ENCODE data around the gene IFT172. TPM values are rescaled to one million over a fixed set of nuclear protein-coding genes. Genes with fewer than 3 reads are reported as not detected.
A peak's percentile ranks its signal among the peaks of the same experiment; 100 is the strongest.

The IFT172 gene
- total and polyA plus RNA-seq, 2 experiments from 2014 or later: 8.6 to 9.9 TPM

DNA sequence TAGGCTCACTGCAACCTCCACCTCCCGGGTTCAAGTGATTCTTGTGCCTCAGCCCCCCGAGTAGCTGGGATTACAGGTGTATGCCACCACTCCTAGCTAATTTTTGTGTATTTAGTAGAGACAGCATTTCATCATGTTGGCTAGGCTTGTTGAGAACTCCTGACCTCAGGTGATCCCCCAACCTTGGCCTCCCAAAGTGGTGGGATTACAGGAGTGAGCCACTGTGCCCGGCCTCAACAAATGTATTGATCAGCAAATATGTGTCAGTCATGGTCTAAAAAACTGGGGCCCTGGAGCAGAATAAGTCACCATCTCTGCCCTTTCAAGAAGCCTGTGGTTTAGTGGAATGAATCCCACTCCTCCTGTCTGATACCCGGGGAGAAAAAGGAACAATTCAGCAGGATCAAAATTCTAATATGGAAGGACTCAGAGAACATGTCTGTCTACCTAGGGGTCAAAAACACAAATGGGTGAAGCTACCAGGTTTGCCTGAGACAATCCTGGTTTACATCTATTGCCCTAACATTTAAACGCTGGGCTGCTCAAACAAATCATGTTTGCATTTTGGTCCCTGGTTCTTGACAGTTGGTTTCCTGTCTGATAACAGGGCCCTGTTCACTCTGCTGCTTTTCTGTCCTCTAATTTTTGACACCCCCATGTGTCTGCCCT is 28.7 kb upstream of the IFT172 start:
- Histone ChIP-seq H3K27ac (no peak overlapping the region), H3K4me2 (ENCODE audit: unreplicated experiment) (no peak overlapping the region), H3K4me1 (ENCODE audit: insufficient read depth) (no peaks in the 10 kb centered on the region), H3K9me2 (ENCODE audit: insufficient read depth) (no peaks in the 10 kb centered on the region), H4K20me1 (ENCODE audit: insufficient read depth) (no peaks in the 10 kb centered on the region), H2AFZ (no peak overlapping the region), H3F3A (ENCODE audit: insufficient read depth) (no peaks in the 10 kb centered on the region), H3K36me3 (ENCODE audit: low read depth) (no peaks in the 10 kb centered on the region), H3K79me2 (ENCODE audit: insufficient read depth) (no peaks in the 10 kb centered on the region), H3K9ac (no peak overlapping the region), H3K27me3 (replicated peaks; ENCODE audit: insufficient read depth) (no peaks in the 10 kb centered on the region), H3K4me3 (no peak overlapping the region), H3K9me3 (ENCODE audit: low read depth) (no peaks in the 10 kb centered on the region)
- TF ChIP-seq EZH2phosphoT487 (IDR thresholded peaks at IDR 0.05; ENCODE audit: insufficient read depth, low read depth) (no peak), EZH2 (IDR thresholded peaks at IDR 0.05; ENCODE audit: insufficient read depth, poor library complexity, severe bottlenecking) (no peak)
- DNase-seq: no peak
- WGBS, 2 experiments (ENCODE audit: low coverage in 1 of 2, low lambda C conversion rate in 2 of 2, missing lambda C conversion rate in 2 of 2): 50 to 62% methylated on average over 5 of the region's 5 CpGs
- in situ Hi-C loops (cut with MboI): no loop called here

DNA sequence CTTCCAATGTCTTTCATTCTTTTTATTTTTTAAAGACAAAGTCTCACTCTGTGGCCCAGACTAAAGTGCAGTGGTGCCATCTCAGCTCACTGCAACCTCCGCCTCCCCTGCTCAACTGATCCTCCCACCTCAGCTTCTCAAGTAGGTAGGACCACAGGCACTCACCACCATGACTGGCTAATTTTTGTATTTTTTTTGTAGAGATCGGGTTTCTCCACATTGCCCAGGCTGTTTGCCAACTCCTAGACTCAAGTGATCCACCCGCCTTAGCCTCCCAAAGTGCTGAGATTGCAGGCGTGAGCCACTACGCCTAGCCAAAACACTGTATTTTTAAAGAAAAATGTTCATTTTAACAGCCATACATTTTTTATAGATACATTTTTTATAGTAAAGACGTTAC is 19.8 kb upstream of the IFT172 start:
- Histone ChIP-seq H3K4me1 (ENCODE audit: insufficient read depth) (no peaks in the 10 kb centered on the region), H4K20me1 (ENCODE audit: insufficient read depth) (no peaks in the 10 kb centered on the region), H3K9me2 (ENCODE audit: insufficient read depth) (no peaks in the 10 kb centered on the region), H3K9ac (no peak overlapping the region), H3K27ac (no peak overlapping the region), H2AFZ (no peak overlapping the region), H3K9me3 (ENCODE audit: low read depth) (no peaks in the 10 kb centered on the region), H3K27me3 (replicated peaks; ENCODE audit: insufficient read depth) (no peaks in the 10 kb centered on the region), H3F3A (ENCODE audit: insufficient read depth) (no peaks in the 10 kb centered on the region), H3K36me3 (ENCODE audit: low read depth) (no peaks in the 10 kb centered on the region), H3K4me3 (no peak overlapping the region), H3K79me2 (ENCODE audit: insufficient read depth) (no peaks in the 10 kb centered on the region), H3K4me2 (ENCODE audit: unreplicated experiment) (no peak overlapping the region)
- WGBS, 2 experiments (ENCODE audit: low coverage in 1 of 2, low lambda C conversion rate in 2 of 2, missing lambda C conversion rate in 2 of 2): 47 to 49% methylated on average over 6 of the region's 6 CpGs
- DNase-seq: no peak
- no peak for TF ChIP-seq EZH2phosphoT487 (IDR thresholded peaks at IDR 0.05; ENCODE audit: insufficient read depth, low read depth)
- in situ Hi-C loops (cut with MboI): no loop called here

- WGBS, 2 experiments (ENCODE audit: low coverage in 1 of 2, low lambda C conversion rate in 2 of 2, missing lambda C conversion rate in 2 of 2): 40 to 47% methylated on average over 4 of the region's 4 CpGs
- no peaks in the 10 kb centered on the region for H3K79me2 ChIP-seq (ENCODE audit: insufficient read depth)
- H3K27me3 ChIP-seq (replicated peaks; ENCODE audit: insufficient read depth): no peaks in the 10 kb centered on the region
- H3K4me3 ChIP-seq: no peak overlapping the region
- no peak overlapping the region for H3K27ac ChIP-seq
- no peak for TF ChIP-seq EZH2phosphoT487 (IDR thresholded peaks at IDR 0.05; ENCODE audit: insufficient read depth, low read depth)
- TF ChIP-seq EZH2 (IDR thresholded peaks at IDR 0.05; ENCODE audit: insufficient read depth, poor library complexity, severe bottlenecking): no peak
- DNase-seq: no peak
- H3K9ac ChIP-seq: no peak overlapping the region
- H3K9me2 ChIP-seq (ENCODE audit: insufficient read depth): no peaks in the 10 kb centered on the region
- no peaks in the 10 kb centered on the region for H3K36me3 ChIP-seq (ENCODE audit: low read depth)
- H2AFZ ChIP-seq: no peak overlapping the region
- in situ Hi-C loops (cut with MboI): no loop called here
- no peaks in the 10 kb centered on the region for H3K9me3 ChIP-seq (ENCODE audit: low read depth)
- H4K20me1 ChIP-seq (ENCODE audit: insufficient read depth): no peaks in the 10 kb centered on the region
- no peak overlapping the region for H3K4me2 ChIP-seq (ENCODE audit: unreplicated experiment)
- H3F3A ChIP-seq (ENCODE audit: insufficient read depth): no peaks in the 10 kb centered on the region
- H3K4me1 ChIP-seq (ENCODE audit: insufficient read depth): peaks cover 3% of the 10 kb centered on the region; the same call in 1 of the 2 replicates
Observed at GRCh38 chr2:27507293-27507692, 17.8 kb upstream of the IFT172 start.

DNA sequence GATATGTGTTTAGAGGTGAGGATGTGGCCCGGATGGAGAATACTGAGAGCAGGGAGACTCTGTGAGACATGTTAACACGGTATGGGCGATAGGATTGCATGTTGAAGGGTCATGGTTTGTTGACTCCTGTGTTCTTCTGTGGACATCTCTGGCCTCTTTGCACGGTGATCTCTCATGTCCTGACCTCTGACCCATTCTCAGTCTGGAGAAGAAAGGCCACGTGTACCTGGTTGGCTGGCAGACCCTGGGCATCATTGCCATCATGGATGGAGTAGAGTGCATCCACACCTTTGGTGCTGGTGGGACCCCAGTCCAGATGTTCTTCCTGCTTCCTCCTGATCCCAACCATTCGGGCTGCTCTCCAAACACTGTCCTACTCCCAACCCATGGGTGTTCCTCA is 17.0 kb upstream of the IFT172 start:
- 65 to 75% methylated on average over 6 of the region's 6 CpGs for WGBS, 2 experiments (ENCODE audit: low coverage in 1 of 2, low lambda C conversion rate in 2 of 2, missing lambda C conversion rate in 2 of 2)
- Histone ChIP-seq H3K36me3 (ENCODE audit: low read depth) (no peaks in the 10 kb centered on the region), H3K4me1 (ENCODE audit: insufficient read depth) (peaks cover 9% of the 10 kb centered on the region), H3K4me2 (ENCODE audit: unreplicated experiment) (no peak overlapping the region), H3F3A (ENCODE audit: insufficient read depth) (no peaks in the 10 kb centered on the region), H3K79me2 (ENCODE audit: insufficient read depth) (no peaks in the 10 kb centered on the region), H3K4me3 (no peak overlapping the region), H3K9me2 (ENCODE audit: insufficient read depth) (no peaks in the 10 kb centered on the region), H3K27me3 (replicated peaks; ENCODE audit: insufficient read depth) (no peaks in the 10 kb centered on the region), H3K9me3 (ENCODE audit: low read depth) (no peaks in the 10 kb centered on the region), H2AFZ (no peak overlapping the region), H4K20me1 (ENCODE audit: insufficient read depth) (no peaks in the 10 kb centered on the region), H3K9ac (no peak overlapping the region), H3K27ac (no peak overlapping the region)
- no peak for DNase-seq
- TF ChIP-seq EZH2 (IDR thresholded peaks at IDR 0.05; ENCODE audit: insufficient read depth, poor library complexity, severe bottlenecking) (no peak), EZH2phosphoT487 (IDR thresholded peaks at IDR 0.05; ENCODE audit: insufficient read depth, low read depth) (no peak)
- in situ Hi-C loops (cut with MboI): no loop called here

- Histone ChIP-seq H3K9ac (no peak overlapping the region), H3K79me2 (ENCODE audit: insufficient read depth) (no peaks in the 10 kb centered on the region), H3K36me3 (ENCODE audit: low read depth) (no peaks in the 10 kb centered on the region), H2AFZ (no peak overlapping the region), H3K4me2 (ENCODE audit: unreplicated experiment) (no peak overlapping the region), H3K4me3 (no peak overlapping the region), H3F3A (ENCODE audit: insufficient read depth) (no peaks in the 10 kb centered on the region), H4K20me1 (ENCODE audit: insufficient read depth) (no peaks in the 10 kb centered on the region), H3K27ac (no peak overlapping the region), H3K4me1 (ENCODE audit: insufficient read depth) (peaks cover 11% of the 10 kb centered on the region), H3K9me3 (ENCODE audit: low read depth) (no peaks in the 10 kb centered on the region), H3K27me3 (replicated peaks; ENCODE audit: insufficient read depth) (no peaks in the 10 kb centered on the region), H3K9me2 (ENCODE audit: insufficient read depth) (no peaks in the 10 kb centered on the region)
- no peak for TF ChIP-seq EZH2phosphoT487 (IDR thresholded peaks at IDR 0.05; ENCODE audit: insufficient read depth, low read depth)
- no peak for TF ChIP-seq EZH2 (IDR thresholded peaks at IDR 0.05; ENCODE audit: insufficient read depth, poor library complexity, severe bottlenecking)
- peak; percentile 66 for DNase-seq
- WGBS, 2 experiments (ENCODE audit: low coverage in 1 of 2, low lambda C conversion rate in 2 of 2, missing lambda C conversion rate in 2 of 2): 48 to 55% methylated on average over 4 of the region's 4 CpGs
- in situ Hi-C loops (cut with MboI): no loop called here
Observed at GRCh38 chr2:27502142-27502541, 12.6 kb upstream of the IFT172 start.
